Fibroblast of lung (primary cell): ENCODE measurements around the gene FANK1. TPM values are rescaled to one million over a fixed set of nuclear protein-coding genes. Genes with fewer than 3 reads are reported as not detected.

Experiments
- DNase-seq, 2 donors: peaks; one replicate each; pipeline versions ENCODE4 v3.0.0 to v3.0.0-alpha.2; 2010; ENCODE audit warnings: low read depth in 2 of 2
- H2AFZ ChIP-seq: 2 replicates; pipeline ENCODE4 v1.5.1; 2012; ENCODE audit warnings: low read length, control low read depth, inconsistent platforms
- H3K27ac ChIP-seq: 2 replicates; pipeline ENCODE4 v1.5.1; 2011; ENCODE audit warnings: low read length, control low read depth; ENCODE audit not compliant: insufficient read depth
- H3K27me3 ChIP-seq: 2 replicates; pipeline ENCODE4 v1.5.1; 2011; ENCODE audit warnings: mild to moderate bottlenecking, low read length; ENCODE audit not compliant: control insufficient read depth, insufficient read depth
- H3K36me3 ChIP-seq: 2 replicates; pipeline ENCODE4 v1.5.1; 2011; ENCODE audit warnings: low read length; ENCODE audit not compliant: control insufficient read depth, insufficient read depth
- H3K4me1 ChIP-seq: 2 replicates; pipeline ENCODE4 v1.5.1; 2011; ENCODE audit warnings: low read length; ENCODE audit not compliant: control insufficient read depth, insufficient read depth; ENCODE audit errors: extremely low read depth
- H3K4me2 ChIP-seq: 2 replicates; pipeline ENCODE4 v1.5.1; 2011; ENCODE audit warnings: low read length, control low read depth; ENCODE audit not compliant: insufficient read depth; ENCODE audit errors: extremely low read depth
- H3K4me3 ChIP-seq, 4 experiments: fragments of 200-600 bp in 1 of 4; sonication (generic) in 1 of 4; replicated peaks in 1 of 4; 2 replicates each; pipeline ENCODE4 v1.5.1; 2011 to 2016; ENCODE audit warnings: low read length in 4 of 4, low read depth in 3 of 4, mild to moderate bottlenecking in 3 of 4, control low read depth in 2 of 4, inconsistent platforms in 1 of 4, mixed read lengths in 1 of 4; ENCODE audit not compliant: insufficient read depth in 1 of 4; ENCODE audit errors: control extremely low read depth in 1 of 4
- H3K79me2 ChIP-seq: 2 replicates; pipeline ENCODE4 v1.5.1; 2012; ENCODE audit warnings: mild to moderate bottlenecking, low read length, inconsistent platforms; ENCODE audit not compliant: control insufficient read depth, insufficient read depth
- H3K9ac ChIP-seq: 2 replicates; pipeline ENCODE4 v1.5.1; 2011; ENCODE audit warnings: mild to moderate bottlenecking, low read length, control low read depth; ENCODE audit not compliant: insufficient read depth
- H3K9me3 ChIP-seq: 2 replicates; pipeline ENCODE4 v1.5.1; 2012; ENCODE audit warnings: low read depth, low read length; ENCODE audit not compliant: control insufficient read depth, insufficient read depth
- H4K20me1 ChIP-seq: 2 replicates; pipeline ENCODE4 v1.5.1; 2011; ENCODE audit warnings: low read length; ENCODE audit not compliant: control insufficient read depth, insufficient read depth; ENCODE audit errors: extremely low read depth
- CTCF ChIP-seq, 2 donors: IDR thresholded peaks in 1 of 2; conservative IDR thresholded peaks in 1 of 2; 1 replicate in 1 of 2; 2 replicates in 1 of 2; pipeline ENCODE4 v1.5.1; 2011 to 2012; ENCODE audit warnings: low read length in 2 of 2, control low read depth in 1 of 2, inconsistent platforms in 1 of 2, low read depth in 1 of 2, mild to moderate bottlenecking in 1 of 2
- EZH2 ChIP-seq: IDR thresholded peaks from 2 replicates; pipeline ENCODE4 v1.5.1; 2012; ENCODE audit warnings: low read length, control low read depth, mild to moderate bottlenecking; ENCODE audit errors: missing control alignments
- polyA plus RNA-seq, 2 donors: library from polyadenylated mRNA; depleted of rRNA in 1 of 2; stranded (reverse) in 1 of 2; unstranded in 1 of 2; fragments of >200 nt; gene quantifications; 2 replicates each; pipeline ENCODE4 v1.2.1, GENCODE V29; 2011 to 2012; ENCODE audit warnings: missing spikeins in 1 of 2
- total RNA-seq: library from RNA; depleted of rRNA; stranded (reverse); fragments of >200 nt; gene quantifications from 2 replicates; pipeline ENCODE4 v1.2.1, GENCODE V29; 2014

FANK1 gene
- total and polyA plus RNA-seq, 2 donors (not counting 1 experiment from before 2014, with no cell fraction given): 0.83 to 4.4 TPM

- H3K4me3 ChIP-seq: no peak overlapping the region
- H4K20me1 ChIP-seq: no peaks in the 10 kb centered on the region
- no peak overlapping the region for H3K27ac ChIP-seq
- no peaks in the 10 kb centered on the region for H3K9me3 ChIP-seq
- no peaks in the 10 kb centered on the region for H3K27me3 ChIP-seq
- no peak for DNase-seq
- H3K4me1 ChIP-seq: peaks cover 4% of the 10 kb centered on the region
- H3K79me2 ChIP-seq: no peaks in the 10 kb centered on the region
- no peak overlapping the region for H2AFZ ChIP-seq
- H3K4me2 ChIP-seq: no peak overlapping the region
- H3K36me3 ChIP-seq: no peaks in the 10 kb centered on the region
- TF ChIP-seq CTCF (conservative IDR thresholded peaks at IDR 0.05 in 1 of 2, IDR thresholded peaks at IDR 0.05 in 1 of 2; ENCODE audit: low read depth in 1 of 2, low read length in 2 of 2): no peak
- no peak for TF ChIP-seq EZH2
- no peak overlapping the region for H3K9ac ChIP-seq
Measured at GRCh38 chr10:126021833-126022500, 125.6 kb downstream of the FANK1 start.

GRCh38 chr10:126022841-126023240, 126.5 kb downstream of the FANK1 start:
- Histone ChIP-seq H3K9me3 (no peaks in the 10 kb centered on the region), H3K4me2 (no peak overlapping the region), H4K20me1 (no peaks in the 10 kb centered on the region), H3K27me3 (no peaks in the 10 kb centered on the region), H3K4me1 (peaks cover 1% of the 10 kb centered on the region), H3K4me3 (no peak overlapping the region), H3K9ac (no peak overlapping the region), H3K27ac (no peak overlapping the region), H2AFZ (no peak overlapping the region), H3K79me2 (no peaks in the 10 kb centered on the region), H3K36me3 (no peaks in the 10 kb centered on the region)
- peak in 1 of 2 donors; percentile 21 for DNase-seq
- no peak for TF ChIP-seq CTCF (conservative IDR thresholded peaks at IDR 0.05 in 1 of 2, IDR thresholded peaks at IDR 0.05 in 1 of 2; ENCODE audit: low read depth in 1 of 2, low read length in 2 of 2)

GRCh38 chr10:126027692-126028091, 131.3 kb downstream of the FANK1 start:
- no peak overlapping the region for H3K9ac ChIP-seq
- TF ChIP-seq EZH2: no peak
- TF ChIP-seq CTCF (conservative IDR thresholded peaks at IDR 0.05 in 1 of 2, IDR thresholded peaks at IDR 0.05 in 1 of 2; ENCODE audit: low read depth in 1 of 2, low read length in 2 of 2): no peak

More at GRCh38 chr10:126027692-126028091, 131.3 kb downstream of the FANK1 start:
- Histone ChIP-seq H3K27ac (no peak overlapping the region), H3K27me3 (no peaks in the 10 kb centered on the region), H3K36me3 (no peaks in the 10 kb centered on the region), H3K79me2 (no peaks in the 10 kb centered on the region), H2AFZ (no peak overlapping the region), H3K9me3 (no peaks in the 10 kb centered on the region), H3K4me1 (no peaks in the 10 kb centered on the region), H3K4me2 (no peak overlapping the region), H3K4me3 (no peak overlapping the region), H4K20me1 (no peaks in the 10 kb centered on the region)
- DNase-seq: no peak
